Stimulated activated CD4-positive, alpha-beta T cell treated with anti-CD3 and anti-CD28 coated beads, Interleukin-1b, Interleukin-23, amount 100 ng/mL, for 24 hours (primary cell): ENCODE data around the gene PGBD5.

ENCODE experiments used
- DNase-seq, 4 experiments: peaks; one replicate each; pipeline ENCODE4 v3.0.0-alpha.2; 2020; ENCODE audit warnings: low read depth in 4 of 4, low spot score in 1 of 4

Gene PGBD5

DNA sequence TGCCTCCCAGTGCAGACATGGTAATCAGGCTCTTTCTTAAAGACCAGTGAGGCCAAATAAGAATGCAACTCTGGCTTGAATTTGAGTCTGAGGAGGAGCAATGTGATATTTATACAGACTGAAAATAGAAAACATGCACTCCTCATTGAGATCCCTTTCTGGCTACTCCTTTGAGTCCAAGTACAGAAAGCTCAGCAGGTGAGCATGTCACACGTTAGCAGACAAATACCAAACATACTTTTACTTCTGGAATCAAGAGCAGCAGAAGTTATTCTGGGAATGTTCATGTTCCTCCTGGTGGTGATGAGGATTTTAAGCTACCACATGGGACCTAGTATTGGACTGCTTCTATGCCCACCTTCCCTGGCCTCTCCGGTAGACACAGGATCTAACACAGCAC, 48.3 kb downstream of the PGBD5 start:
- no peak for DNase-seq

DNA sequence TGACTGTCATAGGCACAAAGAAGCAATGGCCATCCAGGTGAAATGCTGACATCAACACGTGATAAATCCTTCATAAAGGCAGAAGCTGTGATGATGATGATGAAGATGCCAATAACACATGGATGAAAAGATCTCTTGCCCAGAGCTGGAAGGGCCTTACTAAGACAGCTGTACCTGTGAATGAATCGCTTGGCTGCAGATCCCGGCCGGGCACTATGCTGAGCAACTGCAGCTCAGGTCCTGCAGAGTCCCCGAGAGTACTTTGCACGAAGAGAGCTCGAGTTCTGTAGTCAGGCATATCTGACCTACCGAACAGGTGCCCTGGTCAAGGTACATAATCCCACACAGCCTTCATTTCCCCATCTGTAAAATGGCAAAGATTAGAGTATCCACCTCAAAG, 48.8 kb downstream of the PGBD5 start:
- DNase-seq, result no peak

DNA sequence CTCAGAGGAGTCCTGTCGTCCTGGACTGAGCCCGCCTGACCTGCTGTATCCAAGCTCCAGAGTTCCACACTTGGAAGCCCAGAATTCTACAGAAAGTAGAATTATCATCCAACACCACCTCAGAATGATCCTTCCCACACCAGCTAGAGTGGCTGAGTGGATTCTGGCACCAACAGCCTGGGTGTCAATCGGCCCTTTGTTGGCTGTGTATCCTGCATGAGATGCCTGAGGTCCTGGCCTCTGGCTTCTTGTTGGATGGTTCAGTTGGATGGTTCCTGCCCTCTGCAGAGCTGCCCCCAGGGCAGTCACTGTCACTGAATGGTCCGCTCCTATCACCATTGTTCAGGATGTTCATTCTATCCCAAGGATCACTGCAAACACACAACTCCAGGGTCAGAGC, 49.8 kb downstream of the PGBD5 start:
- no peak for DNase-seq

DNA sequence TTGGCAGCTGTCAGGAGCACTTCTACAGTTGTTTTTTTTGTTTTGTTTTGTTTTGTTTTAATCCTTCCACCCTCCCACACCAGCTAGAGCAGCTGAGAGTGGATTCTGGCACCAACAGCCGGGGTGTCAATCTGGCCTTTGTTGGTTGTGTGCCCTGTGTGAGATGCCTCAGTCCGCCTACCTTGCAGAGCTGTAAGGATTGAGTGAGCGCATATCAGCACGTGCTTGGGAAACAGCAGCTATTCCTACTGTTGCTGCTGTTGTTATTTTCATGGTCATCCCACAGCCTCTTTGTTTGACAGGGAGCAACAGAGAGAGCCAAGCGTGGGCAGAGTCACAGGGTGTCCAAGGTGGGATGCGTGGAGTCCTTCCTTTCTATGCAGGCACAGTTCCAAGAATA, 50.4 kb downstream of the PGBD5 start:
- DNase-seq, result no peak

DNA sequence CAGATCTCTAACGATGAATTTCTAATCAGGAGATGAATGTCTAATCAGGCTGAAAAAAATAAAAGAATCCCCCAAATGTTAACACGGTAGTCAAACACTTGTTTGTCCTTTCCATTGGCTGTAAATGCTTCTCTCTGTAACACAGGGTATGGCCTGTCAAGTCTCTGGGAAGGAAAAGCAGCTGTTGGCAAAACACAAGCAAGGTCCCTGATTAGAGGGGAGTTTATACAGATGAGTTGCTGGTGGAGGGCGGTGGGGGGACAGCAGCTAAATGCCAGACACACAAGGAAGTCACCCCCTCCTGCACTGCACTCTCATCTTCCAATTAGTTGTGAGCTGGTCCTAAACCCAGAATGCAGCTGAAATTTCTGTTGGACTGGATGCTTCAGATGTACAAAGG, 51.0 kb downstream of the PGBD5 start:
- no peak for DNase-seq

DNA sequence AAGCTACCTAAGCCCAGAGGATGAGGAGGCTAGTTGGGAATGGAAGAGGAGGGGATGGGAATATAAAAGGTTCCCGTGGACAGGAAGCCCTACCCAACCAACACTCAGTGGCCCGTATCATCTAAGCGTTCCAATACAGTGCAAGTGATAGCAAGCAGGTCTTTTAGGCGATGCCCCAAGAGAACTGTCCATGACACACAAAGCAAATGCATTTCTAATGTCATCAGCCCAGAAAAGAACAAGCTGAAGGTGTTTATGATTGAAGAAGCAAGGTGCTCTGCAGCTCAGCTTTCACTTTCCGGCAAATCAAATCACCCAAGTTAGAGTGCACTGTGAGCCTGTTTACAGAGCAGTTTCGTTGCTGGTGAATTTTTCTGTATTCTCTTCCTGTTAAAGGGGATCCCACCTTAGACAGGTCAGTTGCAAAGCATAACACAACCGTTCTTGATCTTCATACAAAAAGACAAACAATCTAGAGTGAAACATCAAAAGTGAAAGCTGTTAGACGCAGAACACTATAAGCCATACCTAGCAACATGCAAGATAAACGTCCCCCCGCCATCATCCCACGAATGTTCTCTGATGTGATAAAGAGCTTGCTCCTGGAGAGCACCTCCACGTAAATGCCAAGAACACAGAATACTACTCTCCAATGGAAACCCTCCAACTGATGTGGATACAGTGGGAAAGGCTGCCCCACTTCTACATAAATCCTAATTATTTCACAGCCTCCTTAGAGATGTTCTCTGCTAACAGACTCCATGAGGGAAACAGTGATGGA, 54.0 kb downstream of the PGBD5 start:
- no peak for DNase-seq

DNA sequence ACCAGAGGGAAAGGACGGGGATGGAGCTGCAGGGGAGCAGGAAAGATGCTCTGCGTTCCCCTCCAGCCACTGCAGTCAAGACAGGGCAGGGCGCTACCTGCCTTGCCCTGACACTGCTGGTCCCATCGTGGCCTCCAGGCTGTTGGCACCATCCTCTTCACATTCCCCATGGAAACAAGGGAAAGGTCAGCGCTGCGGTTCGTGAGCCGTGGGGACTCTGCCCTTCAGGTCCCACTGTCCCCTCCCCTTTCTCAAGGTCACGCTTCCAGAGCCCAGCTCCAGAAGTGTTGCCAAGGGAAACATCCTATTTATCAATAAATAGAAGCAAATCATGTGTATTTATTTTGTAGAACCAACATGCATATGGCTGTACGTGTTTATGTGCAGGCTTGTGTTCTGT, 56.0 kb downstream of the PGBD5 start:
- no peak for DNase-seq

DNA sequence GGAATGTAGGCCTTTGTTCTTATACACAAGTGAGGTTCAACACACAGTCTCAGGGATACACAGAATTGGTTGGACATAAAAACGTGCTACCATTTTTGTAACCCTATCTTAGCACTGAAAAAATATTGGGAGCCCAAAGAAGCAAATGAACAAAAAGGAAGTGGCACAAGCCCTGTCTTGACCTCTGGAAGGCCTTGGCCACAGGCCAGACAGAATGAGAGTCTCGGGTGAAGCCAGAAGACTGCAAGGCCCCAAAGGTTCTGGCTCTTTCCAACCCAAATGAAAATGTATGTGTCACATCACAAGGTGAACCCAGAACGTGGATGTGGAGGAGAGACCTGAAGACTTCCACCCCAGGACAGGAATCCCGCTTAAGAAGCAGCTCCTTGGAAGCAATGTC, 57.3 kb downstream of the PGBD5 start:
- DNase-seq, result no peak

DNA sequence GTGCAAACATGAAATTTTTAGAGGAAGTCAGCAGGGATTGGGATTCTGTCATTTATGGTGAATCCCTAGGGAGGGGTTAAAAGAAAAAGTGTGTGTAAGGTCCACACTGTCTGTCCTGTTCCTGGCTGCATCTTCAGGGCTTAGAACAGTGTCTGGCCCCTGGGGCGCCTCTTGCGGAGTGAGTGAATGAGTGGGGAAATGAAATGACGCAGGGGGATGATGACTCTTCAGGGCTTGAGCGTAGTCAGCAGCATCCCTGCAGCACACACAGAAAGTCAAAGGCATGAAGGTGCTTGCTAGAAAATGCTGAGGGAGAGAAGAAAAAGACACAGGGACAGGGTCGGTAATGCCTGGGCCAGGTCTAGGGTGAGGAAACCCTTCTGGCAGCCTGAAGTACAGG, 57.8 kb downstream of the PGBD5 start:
- DNase-seq, result no peak

DNA sequence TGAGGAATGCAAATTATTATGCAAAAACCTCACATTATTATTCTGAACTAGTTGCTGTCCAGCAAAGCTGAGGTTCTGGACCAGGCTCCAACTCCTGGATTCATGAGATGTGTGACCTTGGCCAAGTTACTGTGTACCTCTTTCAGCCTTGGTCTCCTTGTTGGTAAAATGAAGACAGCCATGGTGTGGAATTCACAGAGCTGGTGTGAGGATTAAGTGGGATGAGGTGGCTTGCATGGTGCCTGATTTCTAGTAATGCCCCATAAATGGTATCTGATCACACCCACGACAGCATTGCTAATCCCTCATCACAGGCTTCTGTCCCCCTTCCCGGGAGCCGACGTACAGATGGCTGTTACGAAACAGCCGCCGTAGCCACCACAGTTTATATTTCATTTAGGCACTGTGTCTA, 59.6 kb downstream of the PGBD5 start:
- no peak for DNase-seq

DNA sequence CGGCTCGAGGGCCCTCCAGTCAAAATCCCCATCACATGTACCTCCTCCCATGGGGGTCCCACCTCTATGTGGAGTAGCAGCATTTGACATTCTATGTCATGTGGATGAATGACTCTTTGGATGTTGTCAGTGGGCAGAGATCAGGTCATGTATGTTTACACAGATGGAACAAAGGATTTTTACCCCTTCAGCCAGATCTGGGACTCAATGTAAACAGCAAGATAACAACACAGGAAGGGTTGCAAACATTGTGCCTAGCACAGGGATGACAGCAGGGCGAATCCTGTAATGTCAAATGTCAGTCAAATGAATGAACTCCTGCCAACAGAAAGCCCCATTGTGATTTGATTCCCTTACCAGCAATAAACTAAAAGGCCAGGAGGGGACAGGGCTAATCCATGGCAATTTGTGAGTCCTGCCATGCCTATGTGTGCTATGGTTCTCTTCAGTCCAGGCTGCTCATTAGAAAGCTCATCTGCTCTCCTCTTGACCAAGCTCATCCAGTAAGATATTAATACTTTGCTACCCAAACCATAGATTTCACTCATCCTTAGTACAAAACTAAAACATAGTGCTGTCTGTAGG, 60.3 kb downstream of the PGBD5 start:
- DNase-seq, result no peak

DNA sequence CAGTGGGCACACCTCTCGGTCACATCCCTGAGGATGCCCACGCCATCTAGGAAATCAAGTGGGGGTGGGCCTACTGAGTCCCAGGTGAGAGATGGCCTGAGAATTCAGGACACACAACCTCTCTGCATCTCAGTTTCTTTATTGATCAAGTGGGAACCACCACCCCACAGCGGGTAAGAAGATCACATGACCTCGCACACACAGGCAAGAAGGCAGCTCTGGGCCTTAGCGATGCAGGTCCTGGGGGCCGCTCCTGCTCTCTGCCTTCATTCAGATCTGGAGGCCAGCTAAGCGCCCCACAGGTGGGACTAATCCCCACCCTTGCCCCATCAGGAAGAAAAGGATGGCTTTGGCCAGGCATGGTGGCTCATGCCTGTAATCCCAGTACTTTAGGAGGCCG, 63.2 kb downstream of the PGBD5 start:
- DNase-seq, result no peak

DNA sequence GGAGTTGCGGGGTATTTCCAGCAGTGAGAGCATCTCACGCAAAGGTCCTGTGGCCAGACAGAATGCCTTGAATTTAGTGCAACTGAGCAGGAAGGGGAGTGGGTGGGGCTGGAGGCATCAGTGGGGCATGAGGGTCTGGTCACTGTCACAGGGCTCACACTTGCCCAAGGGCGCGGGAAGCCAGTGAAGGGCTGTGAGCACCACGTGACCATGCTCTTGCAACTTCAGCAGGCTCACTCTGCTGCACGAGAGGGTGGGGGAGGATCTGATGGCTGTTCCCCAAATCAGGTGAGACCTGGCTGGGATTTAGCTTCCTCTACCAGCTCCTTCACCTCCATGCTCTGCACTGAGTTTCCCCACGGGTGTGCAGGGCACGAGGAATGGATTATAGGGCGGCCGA, 64.2 kb downstream of the PGBD5 start:
- DNase-seq, result no peak

DNA sequence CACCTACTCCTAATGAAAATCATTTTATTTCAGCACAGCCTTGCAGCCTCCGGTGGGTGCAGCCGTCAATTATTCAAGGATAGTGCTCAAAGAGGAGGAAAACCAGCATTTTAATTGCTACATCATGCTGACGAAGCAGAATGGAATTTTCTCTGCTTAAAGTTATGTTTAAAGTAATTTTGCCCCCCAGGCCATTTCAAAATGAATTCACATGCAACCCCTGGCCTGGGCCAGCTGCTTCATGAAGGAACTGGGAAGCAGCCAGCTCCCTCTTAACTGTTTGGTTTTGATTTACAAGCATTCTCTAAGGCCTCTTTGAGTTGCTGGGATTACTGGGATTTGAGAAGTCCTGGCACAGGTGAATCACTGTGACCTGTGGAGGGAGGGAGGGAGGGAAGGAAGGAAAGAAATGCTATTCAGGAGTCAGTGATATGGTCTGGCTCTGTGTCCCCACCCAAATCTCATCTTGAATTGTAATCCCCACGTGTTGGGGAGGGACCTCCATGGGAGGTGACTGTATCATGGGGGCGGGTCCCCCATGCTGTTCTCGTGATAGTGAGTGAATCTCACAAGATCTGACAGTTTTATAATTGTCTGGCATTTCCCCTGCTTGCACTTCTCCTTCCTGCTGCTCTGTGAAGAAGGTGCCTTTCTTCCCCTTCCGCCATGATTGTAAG, 66.0 kb downstream of the PGBD5 start:
- no peak for DNase-seq

DNA sequence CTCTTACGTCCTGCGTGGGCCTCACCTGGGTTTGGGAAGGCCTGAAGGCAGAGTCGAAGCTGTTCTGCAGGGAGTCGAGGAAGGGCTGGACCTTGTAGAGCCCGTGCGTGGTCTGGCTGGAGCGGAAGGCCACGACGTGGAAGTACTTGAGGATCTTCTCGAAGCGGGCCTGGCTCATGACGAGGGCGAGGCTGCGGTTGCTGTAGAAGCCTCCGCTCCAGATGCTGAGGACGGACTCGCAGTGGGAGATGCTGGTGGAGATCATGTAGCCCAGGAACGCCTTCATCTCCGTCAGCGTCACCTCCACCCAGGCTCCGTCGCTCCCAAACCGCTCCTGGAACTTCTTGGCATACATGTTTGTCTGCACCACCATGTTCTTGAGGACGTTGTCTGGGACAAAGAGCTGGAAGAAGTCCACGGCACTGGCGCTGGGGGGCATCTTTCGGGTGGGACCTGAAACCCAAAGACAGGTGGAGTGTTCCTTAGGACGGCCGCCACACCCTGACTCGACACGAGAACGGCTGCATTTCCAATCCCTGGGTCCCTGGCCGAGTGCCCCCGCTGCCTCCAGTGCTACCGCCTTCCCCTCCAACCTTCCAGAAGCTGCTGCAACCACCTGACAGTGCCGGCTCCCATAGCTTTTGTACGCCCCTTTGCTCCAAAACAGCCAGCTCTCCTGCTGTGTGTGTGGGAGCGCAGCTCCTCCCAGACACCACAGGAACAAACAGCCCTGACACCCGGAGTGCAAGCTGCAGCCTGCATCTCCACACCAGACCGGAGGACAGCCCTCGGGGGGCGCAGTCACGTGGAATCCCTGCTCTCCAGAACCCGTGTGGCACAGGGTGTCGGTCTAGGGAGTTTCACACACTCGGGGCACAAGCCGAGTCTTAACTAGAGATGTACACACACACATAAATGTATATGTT, 69.0 kb downstream of the PGBD5 start:
- DNase-seq, result no peak

DNA sequence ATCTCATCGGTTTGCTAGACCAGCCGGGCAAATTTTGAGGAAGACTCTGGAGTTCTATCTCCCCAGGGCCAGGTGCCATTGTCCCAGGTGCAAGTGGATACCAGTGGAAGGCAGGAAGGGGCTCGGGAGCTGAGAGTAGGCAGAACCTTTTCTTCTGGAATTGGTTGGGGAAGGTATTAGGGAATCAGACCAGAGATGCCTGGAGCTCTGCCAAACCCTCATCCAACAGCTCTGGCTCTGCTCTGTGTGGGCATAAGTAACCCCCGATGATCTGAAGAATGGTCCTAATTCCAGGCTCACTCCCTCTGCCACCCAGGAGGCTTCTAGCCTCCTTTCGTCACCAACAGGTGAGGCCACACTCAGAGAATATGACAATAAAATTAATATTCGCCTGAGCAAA, 69.9 kb downstream of the PGBD5 start:
- no peak for DNase-seq

DNA sequence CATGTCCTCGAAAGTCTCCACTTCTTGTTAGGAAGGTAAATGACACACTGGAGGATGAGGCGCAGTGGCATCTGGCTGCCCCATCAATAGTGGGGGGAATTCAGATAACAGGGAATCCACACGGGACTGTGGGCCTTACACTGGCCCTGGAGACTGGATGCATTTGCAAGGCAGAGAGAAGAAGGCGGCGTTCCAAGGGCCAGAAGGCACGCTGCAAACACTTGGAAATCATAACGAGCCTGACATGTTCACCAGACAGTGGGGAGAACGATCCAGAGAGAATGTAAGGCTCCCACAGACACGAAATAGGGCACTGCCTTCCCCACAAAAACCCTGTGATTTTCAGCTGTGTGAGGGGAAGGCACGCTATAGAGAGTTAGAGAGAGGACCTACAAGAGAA, 70.5 kb downstream of the PGBD5 start:
- DNase-seq, result no peak

DNA sequence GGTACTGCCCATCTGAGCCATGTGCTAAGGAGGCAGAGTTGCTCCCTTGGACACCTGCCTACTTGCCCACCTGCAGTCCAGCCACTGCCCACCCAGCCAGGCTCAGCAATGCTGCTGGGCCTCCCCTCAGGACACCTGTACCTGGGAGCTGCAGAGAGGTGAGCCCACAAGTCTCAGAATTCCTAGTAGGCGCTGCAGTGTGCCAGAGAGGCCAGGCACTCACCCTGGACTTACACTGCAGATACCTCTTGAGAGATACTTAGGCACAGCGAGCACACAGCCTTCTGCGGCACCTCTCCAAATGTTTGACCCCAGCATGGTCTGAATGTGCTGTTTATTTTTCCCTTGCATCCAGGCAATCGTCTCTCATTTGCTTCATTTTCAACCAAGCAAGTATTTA, 71.0 kb downstream of the PGBD5 start:
- DNase-seq, result no peak

DNA sequence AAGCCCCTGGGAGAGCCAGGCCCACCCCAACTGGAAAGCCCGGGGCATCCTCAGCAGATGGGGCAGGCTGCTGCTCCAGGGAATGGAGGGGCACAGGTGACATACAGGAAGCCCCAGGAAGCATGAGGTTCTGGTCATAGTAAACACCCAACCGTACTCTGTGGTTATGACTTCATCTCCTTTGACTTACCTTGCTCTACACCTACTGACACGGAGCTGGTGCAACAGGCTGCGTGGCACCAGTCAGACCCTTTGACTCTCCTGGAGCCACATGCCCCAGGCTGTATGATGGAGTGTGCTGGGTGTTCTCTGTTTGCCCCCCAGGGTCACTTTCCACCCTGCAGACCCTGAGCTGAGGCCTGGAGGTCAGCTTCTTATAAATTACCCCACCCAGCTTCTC, 72.1 kb downstream of the PGBD5 start:
- no peak for DNase-seq

DNA sequence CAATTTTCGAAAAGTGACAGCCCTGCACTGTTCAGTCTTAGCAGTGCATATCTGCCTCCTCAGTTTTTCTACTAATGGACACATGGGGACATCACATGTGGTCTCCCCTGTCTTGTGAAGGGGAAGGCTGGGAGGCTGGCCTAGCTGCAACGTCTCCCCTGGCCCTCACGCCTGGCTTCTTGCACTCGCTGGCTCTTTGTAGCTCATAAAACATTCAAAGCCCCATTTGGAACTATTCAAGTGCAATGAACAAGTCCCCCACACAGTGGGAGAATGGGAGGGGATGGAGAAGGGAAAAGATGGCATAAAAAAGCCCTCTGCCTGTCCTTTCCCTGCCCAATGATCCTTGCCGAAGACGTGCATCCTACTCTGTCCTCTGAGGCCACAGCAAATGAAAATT, 73.6 kb downstream of the PGBD5 start:
- DNase-seq, result no peak

DNA sequence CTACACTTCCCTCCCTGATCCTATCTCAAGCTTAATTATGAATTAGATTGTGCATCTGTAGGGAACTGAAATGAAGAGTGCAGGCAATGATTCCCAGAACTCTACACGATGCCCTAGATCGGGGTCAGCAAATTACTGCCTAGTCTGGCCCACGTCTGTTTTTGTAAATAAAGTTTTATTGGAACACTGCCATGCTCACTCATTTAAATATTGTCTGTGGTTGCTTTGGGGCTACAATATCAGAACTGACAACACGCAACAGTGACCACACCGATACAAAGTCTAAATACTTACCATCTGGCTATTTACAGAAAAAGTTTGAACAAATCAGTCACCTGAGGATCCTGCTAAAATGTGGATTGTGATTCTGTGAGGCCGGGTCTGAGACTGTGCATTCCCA, 74.1 kb downstream of the PGBD5 start:
- DNase-seq, result no peak

DNA sequence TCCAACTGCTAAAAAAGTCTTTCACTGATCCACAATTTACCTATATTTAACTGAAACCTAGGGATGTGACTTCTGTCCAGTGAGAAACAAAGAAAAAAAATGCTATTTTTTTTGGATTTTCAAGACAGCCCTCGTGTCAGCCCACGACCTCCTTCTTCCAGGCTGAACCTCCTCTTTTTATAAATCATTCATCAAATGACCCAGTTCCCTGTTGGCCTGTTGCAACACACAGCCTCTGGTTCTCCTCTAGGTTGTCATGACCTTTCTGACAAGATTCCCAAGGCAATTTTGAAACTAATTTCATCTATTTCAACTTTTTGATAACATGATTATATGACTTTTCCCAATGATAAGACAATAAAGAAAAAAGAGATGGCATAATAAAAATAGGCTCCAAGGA, 74.6 kb downstream of the PGBD5 start:
- no peak for DNase-seq
